Upper lobe of right lung (tissue), 1 donor: Measurements from ENCODE around the gene PRKCE. TPM values are rescaled to one million over a fixed set of nuclear protein-coding genes. Genes with fewer than 3 reads are reported as not detected.

Experiments
- ATAC-seq: fragments of 200-7000 bp; cut with Tn5 transposase; one replicate; pipeline ENCODE4 v1.9.1; 2020; ENCODE audit warnings: mild to moderate bottlenecking, moderate library complexity
- DNase-seq: peaks from one replicate; pipeline ENCODE4 v3.0.0-alpha.2; 2020
- H3K27ac ChIP-seq: fragments of 200-600 bp; one replicate; pipeline ENCODE4 v1.8.0; 2022
- H3K27me3 ChIP-seq: fragments of 200-600 bp; one replicate; pipeline ENCODE4 v1.8.0; 2022; ENCODE audit warnings: mild to moderate bottlenecking
- H3K36me3 ChIP-seq: fragments of 200-600 bp; one replicate; pipeline ENCODE4 v1.8.0; 2022
- H3K4me1 ChIP-seq: fragments of 200-600 bp; one replicate; pipeline ENCODE4 v1.8.0; 2022
- H3K4me3 ChIP-seq: fragments of 200-600 bp; one replicate; pipeline ENCODE4 v1.8.0; 2022; ENCODE audit warnings: mild to moderate bottlenecking
- H3K9me3 ChIP-seq: fragments of 200-600 bp; one replicate; pipeline ENCODE4 v1.8.0; 2022
- CTCF ChIP-seq: fragments of 200-600 bp; IDR thresholded peaks from one replicate; pipeline ENCODE4 v1.8.0; 2022; ENCODE audit warnings: antibody characterized with exemption
- intact Hi-C: fragments of 100-400 bp; cut with DNase I; formaldehyde crosslinking; loops from one replicate; pipeline ENCODE4 v1.11.0; 2022
- total RNA-seq: library from RNA; stranded (reverse); fragmentation: NEBNext Ultra II Directional; extraction: Animal tissue kit (Norgen Biotek cat#: 25700); gene quantifications from one replicate; pipeline ENCODE4 v1.2.1, GENCODE V29; 2021
- donor health status: DM: no; HTN: yes; CAD: no; lungs with severe emphysema.

PRKCE gene
- total RNA-seq, 1 donor from 2014 or later: 65.6 TPM

GRCh38 chr2:45788401-45788800 is 136.9 kb downstream of the PRKCE start:
- no peaks in the 10 kb centered on the region for H3K27me3 ChIP-seq
- no peak for DNase-seq
- no peak for TF ChIP-seq CTCF
- intact Hi-C loops: no loop called here
- ATAC-seq: no peak
- H3K4me1 ChIP-seq: peaks cover 12% of the 10 kb centered on the region
- H3K9me3 ChIP-seq: no peaks in the 10 kb centered on the region
- H3K36me3 ChIP-seq: no peaks in the 10 kb centered on the region
- H3K4me3 ChIP-seq: no peak overlapping the region
- H3K27ac ChIP-seq: no peak overlapping the region

GRCh38 chr2:45789317-45789716 is 137.8 kb downstream of the PRKCE start:
- intact Hi-C loops: no loop called here
- no peak for ATAC-seq

GRCh38 chr2:45789961-45790723 is 138.7 kb downstream of the PRKCE start:
- Histone ChIP-seq H3K9me3 (no peaks in the 10 kb centered on the region), H3K27ac (no peak overlapping the region)
- intact Hi-C loops: no loop called here

More at GRCh38 chr2:45789317-45789716, 137.8 kb downstream of the PRKCE start:
- Histone ChIP-seq H3K36me3 (no peaks in the 10 kb centered on the region), H3K4me1 (peaks cover 12% of the 10 kb centered on the region), H3K9me3 (no peaks in the 10 kb centered on the region), H3K27ac (no peak overlapping the region), H3K4me3 (no peak overlapping the region), H3K27me3 (no peaks in the 10 kb centered on the region)
- no peak for DNase-seq
- no peak for TF ChIP-seq CTCF

GRCh38 chr2:45793305-45793962 is 142.0 kb downstream of the PRKCE start:
- intact Hi-C loops: no loop called here
- H3K27ac ChIP-seq: no peak overlapping the region
- no peaks in the 10 kb centered on the region for H3K27me3 ChIP-seq
- H3K36me3 ChIP-seq: no peaks in the 10 kb centered on the region
- no peaks in the 10 kb centered on the region for H3K9me3 ChIP-seq
- H3K4me3 ChIP-seq: no peak overlapping the region
- no peak for ATAC-seq
- TF ChIP-seq CTCF: no peak
- H3K4me1 ChIP-seq: peaks cover 8% of the 10 kb centered on the region
- DNase-seq: no peak

More at GRCh38 chr2:45789961-45790723, 138.7 kb downstream of the PRKCE start:
- ATAC-seq (no peak), DNase-seq (no peak)
- no peaks in the 10 kb centered on the region for H3K27me3 ChIP-seq
- no peak for TF ChIP-seq CTCF
- H3K36me3 ChIP-seq: no peaks in the 10 kb centered on the region
- peaks cover 12% of the 10 kb centered on the region for H3K4me1 ChIP-seq
- no peak overlapping the region for H3K4me3 ChIP-seq

GRCh38 chr2:45794134-45794617 is 142.7 kb downstream of the PRKCE start:
- DNase-seq (no peak), ATAC-seq (peak; percentile 56)
- Histone ChIP-seq H3K27me3 (no peaks in the 10 kb centered on the region), H3K4me1 (peaks cover 8% of the 10 kb centered on the region), H3K27ac (no peak overlapping the region), H3K9me3 (no peaks in the 10 kb centered on the region), H3K36me3 (no peaks in the 10 kb centered on the region), H3K4me3 (no peak overlapping the region)
- TF ChIP-seq CTCF: no peak
- intact Hi-C loops: no loop called here
